Astrocyte (in vitro differentiated cells and primary cell): Measurements from ENCODE around the gene GHSR. TPM values are rescaled to one million over a fixed set of nuclear protein-coding genes. Genes with fewer than 3 reads are reported as not detected.

Source experiments
- DNase-seq: peaks from one replicate; pipeline ENCODE4 v3.0.0-alpha.2; 2010; ENCODE audit warnings: low read depth
- FAIRE-seq: peaks from 2 replicates; lab custom pipeline; 2011; peaks lifted over from hg19 to GRCh38; lab: Jason Lieb, UNC
- H2AFZ ChIP-seq: 2 replicates; pipeline ENCODE4 v1.6.0; 2012; ENCODE audit warnings: low read depth, low read length, inconsistent platforms
- H3K27ac ChIP-seq: 2 replicates; pipeline ENCODE4 v1.5.1; 2011; ENCODE audit warnings: low read depth, low read length, inconsistent platforms
- H3K27me3 ChIP-seq: 2 replicates; pipeline ENCODE4 v1.6.0; 2011; ENCODE audit warnings: low read length, inconsistent platforms; ENCODE audit not compliant: insufficient read depth
- H3K36me3 ChIP-seq: 2 replicates; pipeline ENCODE4 v1.5.1; 2011; ENCODE audit warnings: low read length, inconsistent platforms; ENCODE audit not compliant: insufficient read depth
- H3K4me1 ChIP-seq: 2 replicates; pipeline ENCODE4 v1.5.1; 2011; ENCODE audit warnings: low read length, inconsistent platforms; ENCODE audit not compliant: insufficient read depth
- H3K4me2 ChIP-seq: 2 replicates; pipeline ENCODE4 v1.6.0; 2012; ENCODE audit warnings: low read length, inconsistent platforms
- H3K4me3 ChIP-seq: 2 replicates; pipeline ENCODE4 v1.5.1; 2011; ENCODE audit warnings: low read depth, mild to moderate bottlenecking, low read length, inconsistent platforms; ENCODE audit not compliant: insufficient read depth
- H3K79me2 ChIP-seq: 2 replicates; pipeline ENCODE4 v1.6.0; 2012; ENCODE audit warnings: mild to moderate bottlenecking, low read length, inconsistent platforms; ENCODE audit not compliant: insufficient read depth
- H3K9ac ChIP-seq: 2 replicates; pipeline ENCODE4 v1.6.0; 2012; ENCODE audit warnings: mild to moderate bottlenecking, low read length, inconsistent platforms
- H3K9me3 ChIP-seq: 2 replicates; pipeline ENCODE4 v1.5.1; 2012; ENCODE audit warnings: low read depth, mild to moderate bottlenecking, low read length, inconsistent platforms; ENCODE audit not compliant: insufficient read depth
- H4K20me1 ChIP-seq: 2 replicates; pipeline ENCODE4 v1.6.0; 2012; ENCODE audit warnings: low read length, inconsistent platforms; ENCODE audit not compliant: insufficient read depth
- H3K27ac Mint-ChIP-seq: one replicate; pipeline ENCODE4 v1.8.0; 2021; ENCODE audit warnings: mild to moderate bottlenecking, mixed read lengths; ENCODE audit not compliant: unreplicated experiment
- H3K27me3 Mint-ChIP-seq: one replicate; pipeline ENCODE4 v1.8.0; 2021; ENCODE audit warnings: low read depth, mixed read lengths; ENCODE audit not compliant: unreplicated experiment
- H3K36me3 Mint-ChIP-seq: one replicate; pipeline ENCODE4 v1.8.0; 2021; ENCODE audit warnings: low read depth, mixed read lengths; ENCODE audit not compliant: unreplicated experiment
- H3K4me1 Mint-ChIP-seq: one replicate; pipeline ENCODE4 v1.8.0; 2021; ENCODE audit warnings: low read depth, mixed read lengths; ENCODE audit not compliant: unreplicated experiment
- H3K4me3 Mint-ChIP-seq: one replicate; pipeline ENCODE4 v1.8.0; 2021; ENCODE audit warnings: mild to moderate bottlenecking, moderate library complexity, mixed read lengths; ENCODE audit not compliant: unreplicated experiment
- H3K9me3 Mint-ChIP-seq: one replicate; pipeline ENCODE4 v1.8.0; 2021; ENCODE audit warnings: mild to moderate bottlenecking, mixed read lengths; ENCODE audit not compliant: unreplicated experiment
- EZH2 ChIP-seq: IDR thresholded peaks from 2 replicates; pipeline ENCODE4 v1.6.1; 2012; ENCODE audit warnings: mild to moderate bottlenecking, low read length, inconsistent platforms; ENCODE audit not compliant: insufficient read depth
- total RNA-seq: library from RNA; stranded (reverse); gene quantifications from 2 replicates; pipeline ENCODE4 v1.2.1, GENCODE V29; 2021
- TF ChIP-seq, protein P1 (sequence below): IDR thresholded peaks from 2 replicates; pipeline ENCODE4 v1.5.1; 2011; ENCODE audit warnings: low read depth, mild to moderate bottlenecking, inconsistent platforms, low read length, moderate library complexity; ENCODE audit not compliant: insufficient read depth

Gene GHSR
- total RNA-seq, 1 donor from 2014 or later: not detected

DNA sequence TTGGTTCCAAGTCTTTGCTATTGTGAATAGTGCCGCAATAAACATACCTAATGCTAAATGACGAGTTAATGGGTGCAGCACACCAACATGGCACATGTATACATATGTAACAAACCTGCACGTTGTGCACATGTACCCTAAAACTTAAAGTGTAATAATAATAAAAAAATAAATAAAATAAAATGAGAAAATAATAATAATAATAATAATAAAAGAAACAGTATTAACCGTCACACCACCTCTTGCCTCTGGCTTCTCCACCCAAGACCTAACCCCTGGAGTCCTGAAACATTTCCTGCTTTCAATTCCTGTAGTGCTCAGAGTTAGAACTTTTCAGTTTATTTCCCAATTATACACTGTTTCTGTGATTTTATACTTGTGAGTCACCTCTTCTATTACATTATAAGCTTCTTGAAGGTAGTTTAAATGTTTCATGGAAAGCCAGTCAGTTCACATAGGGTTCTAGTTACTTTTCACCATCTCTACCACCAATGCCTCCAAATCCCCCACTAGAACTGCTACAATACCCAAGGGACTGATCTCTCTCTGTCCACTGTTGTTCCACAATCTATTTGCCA lies 18.4 kb upstream of the GHSR start:
- H3K36me3 ChIP-seq: no peaks in the 10 kb centered on the region
- no peak for TF ChIP-seq EZH2
- TF ChIP-seq, protein P1, sequence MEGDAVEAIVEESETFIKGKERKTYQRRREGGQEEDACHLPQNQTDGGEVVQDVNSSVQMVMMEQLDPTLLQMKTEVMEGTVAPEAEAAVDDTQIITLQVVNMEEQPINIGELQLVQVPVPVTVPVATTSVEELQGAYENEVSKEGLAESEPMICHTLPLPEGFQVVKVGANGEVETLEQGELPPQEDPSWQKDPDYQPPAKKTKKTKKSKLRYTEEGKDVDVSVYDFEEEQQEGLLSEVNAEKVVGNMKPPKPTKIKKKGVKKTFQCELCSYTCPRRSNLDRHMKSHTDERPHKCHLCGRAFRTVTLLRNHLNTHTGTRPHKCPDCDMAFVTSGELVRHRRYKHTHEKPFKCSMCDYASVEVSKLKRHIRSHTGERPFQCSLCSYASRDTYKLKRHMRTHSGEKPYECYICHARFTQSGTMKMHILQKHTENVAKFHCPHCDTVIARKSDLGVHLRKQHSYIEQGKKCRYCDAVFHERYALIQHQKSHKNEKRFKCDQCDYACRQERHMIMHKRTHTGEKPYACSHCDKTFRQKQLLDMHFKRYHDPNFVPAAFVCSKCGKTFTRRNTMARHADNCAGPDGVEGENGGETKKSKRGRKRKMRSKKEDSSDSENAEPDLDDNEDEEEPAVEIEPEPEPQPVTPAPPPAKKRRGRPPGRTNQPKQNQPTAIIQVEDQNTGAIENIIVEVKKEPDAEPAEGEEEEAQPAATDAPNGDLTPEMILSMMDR: no peak

DNA sequence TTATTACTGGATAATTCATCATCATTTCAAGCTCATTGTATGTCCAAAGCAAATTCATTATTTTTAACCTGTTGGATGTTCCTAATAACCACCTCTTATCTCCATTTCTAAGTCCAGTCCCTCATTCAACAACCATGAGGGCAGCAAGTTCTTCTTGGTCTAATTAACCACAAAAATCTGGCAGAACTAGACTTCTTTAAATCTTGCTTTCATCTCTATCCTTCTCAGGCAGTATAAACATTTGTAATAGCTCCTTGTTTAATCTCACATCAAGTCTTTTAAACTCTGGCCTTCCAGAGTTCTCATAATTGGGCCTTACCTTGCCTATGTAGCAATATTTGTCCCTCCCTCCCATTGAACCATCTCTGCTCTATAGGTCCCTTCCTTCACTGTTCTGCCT lies 17.0 kb upstream of the GHSR start:
- Histone ChIP-seq H3K9me3 (no peaks in the 10 kb centered on the region), H3K27me3 (no peaks in the 10 kb centered on the region), H3K79me2 (no peaks in the 10 kb centered on the region), H3K27ac (no peak overlapping the region), H3K36me3 (no peaks in the 10 kb centered on the region), H3K4me1 (peaks cover 9% of the 10 kb centered on the region), H3K4me2 (no peak overlapping the region), H3K9ac (no peak overlapping the region), H2AFZ (no peak overlapping the region), H3K4me3 (no peak overlapping the region), H4K20me1 (no peaks in the 10 kb centered on the region)
- no peak for FAIRE-seq
- no peak overlapping the region for H3K4me3 Mint-ChIP-seq
- H3K4me1 Mint-ChIP-seq: peaks cover 24% of the 10 kb centered on the region
- TF ChIP-seq, protein P1: no peak
- no peak for TF ChIP-seq EZH2
- no peaks in the 10 kb centered on the region for H3K36me3 Mint-ChIP-seq
- DNase-seq: peak; percentile 14
- H3K9me3 Mint-ChIP-seq: no peaks in the 10 kb centered on the region
- H3K27ac Mint-ChIP-seq: no peak overlapping the region
- no peaks in the 10 kb centered on the region for H3K27me3 Mint-ChIP-seq

More for the DNA sequence above, 18.4 kb upstream of the GHSR start:
- Histone ChIP-seq H3K9me3 (no peaks in the 10 kb centered on the region), H2AFZ (no peak overlapping the region), H3K4me1 (peaks cover 9% of the 10 kb centered on the region), H3K4me3 (no peak overlapping the region), H3K79me2 (no peaks in the 10 kb centered on the region), H3K27me3 (no peaks in the 10 kb centered on the region), H3K4me2 (no peak overlapping the region), H4K20me1 (no peaks in the 10 kb centered on the region), H3K27ac (no peak overlapping the region), H3K9ac (no peak overlapping the region)
- no peak for DNase-seq
- FAIRE-seq: no peak
- no peak overlapping the region for H3K4me3 Mint-ChIP-seq
- H3K36me3 Mint-ChIP-seq: no peaks in the 10 kb centered on the region
- no peaks in the 10 kb centered on the region for H3K9me3 Mint-ChIP-seq
- H3K27ac Mint-ChIP-seq: peak overlapping the region; percentile 68
- H3K27me3 Mint-ChIP-seq: no peaks in the 10 kb centered on the region
- H3K4me1 Mint-ChIP-seq: peaks cover 24% of the 10 kb centered on the region

DNA sequence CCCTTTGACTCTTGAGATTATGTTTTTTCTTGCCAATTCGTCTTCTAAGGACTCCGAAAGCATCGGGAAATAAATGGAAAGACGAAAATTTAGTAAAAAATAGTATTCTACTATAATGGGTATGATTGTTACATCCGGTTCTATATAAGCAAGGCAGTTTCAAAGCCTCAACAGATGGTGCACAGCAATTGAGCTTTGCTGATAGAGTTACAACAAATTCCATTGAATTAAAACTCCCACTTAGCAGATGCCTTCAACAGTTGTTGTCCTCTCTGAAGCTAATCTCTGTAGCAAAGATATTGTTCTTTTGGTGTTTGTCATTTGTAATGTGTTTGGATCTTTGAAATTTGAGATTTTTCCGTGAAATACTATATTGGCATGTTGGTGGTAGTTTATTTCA lies 16.1 kb upstream of the GHSR start:
- Histone ChIP-seq H3K9me3 (no peaks in the 10 kb centered on the region), H3K4me2 (no peak overlapping the region), H3K27me3 (no peaks in the 10 kb centered on the region), H3K27ac (no peak overlapping the region), H3K4me1 (peaks cover 9% of the 10 kb centered on the region), H3K36me3 (no peaks in the 10 kb centered on the region), H3K4me3 (no peak overlapping the region), H2AFZ (no peak overlapping the region), H3K9ac (no peak overlapping the region), H3K79me2 (no peaks in the 10 kb centered on the region), H4K20me1 (no peaks in the 10 kb centered on the region)
- no peak overlapping the region for H3K27ac Mint-ChIP-seq
- H3K9me3 Mint-ChIP-seq: no peaks in the 10 kb centered on the region
- no peak for TF ChIP-seq EZH2
- TF ChIP-seq, protein P1: no peak
- no peak for FAIRE-seq
- no peak for DNase-seq
- no peaks in the 10 kb centered on the region for H3K36me3 Mint-ChIP-seq
- H3K4me1 Mint-ChIP-seq: peaks cover 24% of the 10 kb centered on the region
- H3K27me3 Mint-ChIP-seq: no peaks in the 10 kb centered on the region
- H3K4me3 Mint-ChIP-seq: no peak overlapping the region
